T-helper 2 cell treated with Interferon-gamma antibody and Interleukin-4, amounts not matched to agents 100 ng/mL and 5 ng/mL, for 36 hours (primary cell): Measurements from ENCODE around the gene SLC39A13. TPM values are rescaled to one million over a fixed set of nuclear protein-coding genes. Genes with fewer than 3 reads are reported as not detected.

ENCODE experiments used
- intact Hi-C: fragments of 100-400 bp; cut with micrococcal nuclease; formaldehyde crosslinking; loops from one replicate; pipeline ENCODE4 v1.15.1; 2023
- total RNA-seq: library from RNA; stranded (reverse); gene quantifications from 2 replicates; pipeline ENCODE4 v1.2.3, GENCODE V29; 2022

SLC39A13 gene
- total RNA-seq, 1 donor from 2014 or later: 20.2 TPM

GRCh38 chr11:47400768-47401279 is 7.6 kb upstream of the SLC39A13 start:
- intact Hi-C loops: no loop called here

- intact Hi-C loops: no loop called here
These were observed 5.3 kb upstream of the SLC39A13 start for GRCh38 chr11:47403135-47403534.

GRCh38 chr11:47403571-47403970 is 4.8 kb upstream of the SLC39A13 start:
- intact Hi-C loops: no loop called here

- intact Hi-C loops: loop anchor here (5.0 kb wide), 1 partner anchor 145 kb away; the partner anchor contains the start of gene CELF1
These were observed 1.3 kb upstream of the SLC39A13 start for GRCh38 chr11:47406896-47407745.

GRCh38 chr11:47408598-47409439 is 429 bp downstream of the SLC39A13 start:
- intact Hi-C loops: loop anchor here (1.0 to 5.0 kb wide), 8 partner anchors 15 to 232 kb away; partner anchors contain the start of genes ACP2, ARFGAP2, CELF1 and PSMC3

- intact Hi-C loops: loop anchor here (2.0 to 5.0 kb wide), 2 partner anchors 143 to 233 kb away; partner anchors contain the start of genes ARFGAP2 and CELF1
These were observed 1.3 kb downstream of the SLC39A13 start for GRCh38 chr11:47409440-47410369.

GRCh38 chr11:47410370-47411264 is 2.2 kb downstream of the SLC39A13 start:
- intact Hi-C loops: no loop called here

- intact Hi-C loops: loop anchor here (1.0 kb wide), 1 partner anchor 38 kb away; no protein-coding TSS in a partner anchor
These were observed 3.7 kb downstream of the SLC39A13 start for GRCh38 chr11:47411884-47412746.

- intact Hi-C loops: no loop called here
These were observed 5.0 kb downstream of the SLC39A13 start for GRCh38 chr11:47413351-47413750.

GRCh38 chr11:47413908-47414684 is 5.7 kb downstream of the SLC39A13 start:
- intact Hi-C loops: no loop called here

- intact Hi-C loops: no loop called here
These were observed 6.3 kb downstream of the SLC39A13 start for GRCh38 chr11:47414685-47415070.

GRCh38 chr11:47415091-47415854 is 6.9 kb downstream of the SLC39A13 start:
- intact Hi-C loops: no loop called here

GRCh38 chr11:47415949-47416472 is 7.6 kb downstream of the SLC39A13 start:
- intact Hi-C loops: no loop called here

GRCh38 chr11:47417712-47418111 is 9.3 kb downstream of the SLC39A13 start:
- intact Hi-C loops: no loop called here

- intact Hi-C loops: no loop called here
These were observed 10.3 kb downstream of the SLC39A13 start for GRCh38 chr11:47418454-47419259.

- intact Hi-C loops: loop anchor here (1.0 to 10.0 kb wide), 10 partner anchors 17 to 721 kb away; partner anchors contain the start of genes ARHGAP1, CELF1, FNBP4 and NDUFS3
These were observed 17.2 kb downstream of the SLC39A13 start for GRCh38 chr11:47425611-47426010.
